Measurements from ENCODE around the gene CA12. TPM values are rescaled to one million over a fixed set of nuclear protein-coding genes. Genes with fewer than 3 reads are reported as not detected.

The CA12 gene
- polyA plus RNA-seq, 1 experiment = 61.4 TPM

DNA sequence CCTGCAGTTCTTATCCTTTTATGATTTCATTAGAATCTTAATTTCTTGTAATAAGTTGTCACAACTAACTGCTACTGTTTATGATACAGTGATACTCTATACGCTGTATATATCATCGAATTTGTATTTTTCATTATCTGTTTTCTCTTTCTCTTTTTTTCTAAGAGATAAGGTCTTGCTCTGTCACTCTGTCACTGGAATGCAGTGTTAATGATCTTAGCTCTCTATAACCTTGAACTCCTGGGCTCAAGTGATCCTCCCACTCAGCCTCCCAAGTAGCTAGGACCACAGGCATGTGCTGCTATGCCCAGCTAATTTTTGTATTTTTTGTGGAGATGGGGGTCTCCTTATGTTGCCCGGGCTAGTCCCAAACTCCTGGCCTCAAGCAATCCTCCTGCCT is 89.4 kb downstream of the CA12 start:
- Histone ChIP-seq H3K4me3 (ENCODE audit: low read depth, low read length) (no peak overlapping the region), H3K27ac (ENCODE audit: low read depth, low read length) (no peak overlapping the region), H3K9me3 (ENCODE audit: control insufficient read depth, insufficient read depth, low read length) (no peaks in the 10 kb centered on the region), H3K27me3 (ENCODE audit: control insufficient read depth, insufficient read depth, low read length) (no peaks in the 10 kb centered on the region)
- ChIA-PET CTCF (interaction anchor here (0.6 to 3.2 kb wide), 4 partner anchors 110 to 496 kb away, joined by 3 to 40 read pairs (median 8); no protein-coding TSS in a partner anchor), POLR2A (no interaction called here)
- DNase-seq (ENCODE audit: low read depth, low spot score) = no peak
- TF ChIP-seq CTCF (IDR thresholded peaks at IDR 0.05; ENCODE audit: low read depth, low read length) = no peak

DNA sequence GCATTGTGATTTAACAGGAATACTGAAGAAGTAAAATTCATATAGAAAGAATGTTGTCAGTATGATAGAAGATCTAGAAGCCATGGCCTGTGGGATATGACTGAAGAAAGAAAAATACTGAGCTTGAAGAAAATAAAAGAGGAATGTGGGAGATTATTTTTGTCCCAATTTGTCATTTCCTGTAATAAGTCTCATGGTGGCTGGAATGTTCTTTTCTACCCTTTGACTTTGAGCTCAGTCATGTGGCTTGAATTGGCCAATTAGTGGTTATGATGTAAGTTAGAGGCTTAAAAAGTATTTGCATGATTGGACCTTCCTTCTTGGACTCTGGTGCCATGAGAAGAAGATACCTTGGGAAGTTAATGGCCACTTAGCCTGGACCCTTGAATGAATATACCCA is 90.1 kb downstream of the CA12 start:
- Histone ChIP-seq H3K4me3 (ENCODE audit: low read depth, low read length) (no peak overlapping the region), H3K27me3 (ENCODE audit: control insufficient read depth, insufficient read depth, low read length) (no peaks in the 10 kb centered on the region), H3K27ac (ENCODE audit: low read depth, low read length) (peak overlapping the region; percentile 32), H3K9me3 (ENCODE audit: control insufficient read depth, insufficient read depth, low read length) (no peaks in the 10 kb centered on the region)
- POLR2A ChIA-PET = interaction anchor here (0.5 to 0.6 kb wide), 2 partner anchors 12 to 776 kb away, joined by 3 read pairs; no protein-coding TSS in a partner anchor
- DNase-seq (ENCODE audit: low read depth, low spot score) = peak; percentile 37
- no peak for TF ChIP-seq CTCF (IDR thresholded peaks at IDR 0.05; ENCODE audit: low read depth, low read length)
- CTCF ChIA-PET = interaction anchor here (1.7 to 3.2 kb wide), 3 partner anchors 110 to 244 kb away, joined by 6 to 40 read pairs (median 9); no protein-coding TSS in a partner anchor

- Histone ChIP-seq H3K27me3 (ENCODE audit: control insufficient read depth, insufficient read depth, low read length) (no peaks in the 10 kb centered on the region), H3K4me3 (ENCODE audit: low read depth, low read length) (no peak overlapping the region), H3K9me3 (ENCODE audit: control insufficient read depth, insufficient read depth, low read length) (no peaks in the 10 kb centered on the region), H3K27ac (ENCODE audit: low read depth, low read length) (no peak overlapping the region)
- no peak for DNase-seq (ENCODE audit: low read depth, low spot score)
- ChIA-PET POLR2A (no interaction called here), CTCF (interaction anchor here (0.6 to 2.4 kb wide), 20 partner anchors 9 to 321 kb away, joined by 3 to 55 read pairs (median 4); partner anchors contain the start of gene FBXL22)
- TF ChIP-seq CTCF (IDR thresholded peaks at IDR 0.05; ENCODE audit: low read depth, low read length) = peak; percentile 77
Observed at GRCh38 chr15:63288778-63289378, 92.8 kb downstream of the CA12 start.

DNA sequence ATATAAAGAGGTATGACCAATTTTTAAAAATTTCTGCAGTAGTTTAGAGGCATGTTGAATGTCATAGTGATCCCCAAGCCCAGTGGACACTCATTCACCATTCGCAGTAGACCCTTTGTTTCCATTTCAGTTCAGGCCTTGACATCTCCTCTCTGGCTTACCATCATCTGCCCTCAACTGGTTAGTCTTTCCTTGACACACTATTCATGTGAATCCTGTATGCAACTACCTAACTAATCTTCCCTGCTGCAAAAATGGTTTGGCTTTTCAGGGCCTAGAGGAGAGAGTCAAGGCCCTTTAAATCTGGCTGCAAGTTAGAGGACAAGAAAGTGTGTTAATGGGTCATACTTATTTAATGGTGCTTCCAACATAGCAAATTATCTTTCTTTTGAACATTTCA is 93.3 kb downstream of the CA12 start:
- CTCF ChIA-PET = interaction anchor here (0.7 to 2.4 kb wide), 11 partner anchors 9 to 321 kb away, joined by 3 to 55 read pairs (median 5); no protein-coding TSS in a partner anchor
- POLR2A ChIA-PET = no interaction called here
- no peak overlapping the region for H3K4me3 ChIP-seq (ENCODE audit: low read depth, low read length)

More for the DNA sequence above, 93.3 kb downstream of the CA12 start:
- H3K9me3 ChIP-seq (ENCODE audit: control insufficient read depth, insufficient read depth, low read length) = no peaks in the 10 kb centered on the region
- no peak for TF ChIP-seq CTCF (IDR thresholded peaks at IDR 0.05; ENCODE audit: low read depth, low read length)
- no peak for DNase-seq (ENCODE audit: low read depth, low spot score)
- H3K27me3 ChIP-seq (ENCODE audit: control insufficient read depth, insufficient read depth, low read length) = no peaks in the 10 kb centered on the region
- H3K27ac ChIP-seq (ENCODE audit: low read depth, low read length) = no peak overlapping the region
